ENCODE results near the gene MYADM.
"Not testable (repeated sequence)": the region's sequence is repeated elsewhere in the genome, so short reads cannot be mapped to it uniquely, and the experiment has no call there.

Gene MYADM

DNA sequence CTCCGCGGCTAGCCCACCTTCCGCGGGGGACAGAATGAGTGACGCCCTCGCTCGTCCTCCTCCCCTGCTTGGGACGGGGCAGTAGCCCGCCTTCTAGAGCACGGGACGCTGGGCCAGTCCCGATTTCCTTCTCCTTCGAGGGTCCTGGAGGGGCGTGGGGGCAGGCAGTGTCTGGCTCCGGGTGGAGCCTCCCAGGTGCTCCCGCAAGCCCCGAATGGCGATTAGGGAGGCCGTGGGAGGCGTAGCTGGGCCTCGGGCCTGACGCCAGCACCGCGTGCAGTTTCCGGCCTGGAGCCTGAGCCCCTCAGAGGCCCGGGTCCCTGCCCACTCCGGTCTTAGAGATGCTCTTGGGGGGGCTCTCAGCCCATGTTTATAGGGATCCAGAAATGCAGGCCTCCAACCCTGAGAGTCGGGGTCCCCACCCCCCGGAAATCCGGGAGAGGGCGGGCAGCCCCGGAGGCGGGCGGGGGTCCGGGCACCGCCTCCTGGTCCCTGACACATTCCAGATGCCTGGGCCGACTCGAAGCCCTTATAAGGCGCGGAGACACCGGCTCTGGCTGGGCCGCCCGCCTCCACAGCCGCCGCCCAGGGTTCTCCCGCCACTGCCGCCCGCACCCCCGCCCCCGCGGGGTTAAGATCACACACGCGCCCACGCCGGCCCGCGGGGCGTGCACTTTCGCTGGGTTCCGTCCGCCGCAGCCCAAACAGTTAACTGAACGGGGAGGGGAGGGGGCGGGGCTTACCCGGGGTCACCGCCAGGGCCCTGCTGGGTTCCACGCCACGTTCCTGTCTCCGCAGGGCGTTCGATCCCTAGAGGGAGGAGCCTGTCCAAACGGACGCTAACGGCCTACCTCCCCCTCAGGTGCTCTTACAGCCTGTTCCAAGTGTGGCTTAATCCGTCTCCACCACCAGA, 1.5 kb downstream of the MYADM start:
- DNase-seq (ENCODE audit: low spot score), result peak; percentile 91

DNA sequence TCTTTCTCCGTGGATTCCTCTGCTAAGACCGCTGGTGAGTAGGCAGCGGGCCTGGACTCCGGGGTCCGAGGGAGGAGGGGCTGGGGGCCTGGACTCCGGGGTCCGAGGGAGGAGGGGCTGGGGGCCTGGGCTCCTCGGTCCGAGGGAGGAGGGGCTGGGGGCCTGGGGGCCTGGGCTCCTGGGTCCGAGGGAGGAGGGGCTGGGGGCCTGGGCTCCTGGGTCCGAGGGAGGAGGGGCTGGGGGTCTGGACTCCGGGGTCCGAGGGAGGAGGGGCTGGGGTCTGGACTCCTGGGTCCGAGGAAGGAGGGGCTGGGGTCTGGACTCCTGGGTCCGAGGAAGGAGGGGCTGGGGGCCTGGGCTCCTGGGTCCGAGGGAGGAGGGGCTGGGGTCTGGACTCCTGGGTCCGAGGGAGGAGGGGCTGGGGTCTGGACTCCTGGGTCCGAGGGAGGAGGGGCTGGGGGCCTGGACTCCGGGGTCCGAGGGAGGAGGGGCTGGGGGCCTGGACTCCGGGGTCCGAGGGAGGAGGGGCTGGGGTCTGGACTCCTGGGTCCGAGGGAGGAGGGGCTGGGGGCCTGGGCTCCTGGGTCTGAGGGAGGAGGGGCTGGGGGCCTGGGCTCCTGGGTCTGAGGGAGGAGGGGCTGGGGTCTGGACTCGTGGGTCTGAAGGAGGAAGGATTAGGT, 2.3 kb downstream of the MYADM start:
- DNase-seq (ENCODE audit: low spot score), result not testable (repeated sequence)

DNA sequence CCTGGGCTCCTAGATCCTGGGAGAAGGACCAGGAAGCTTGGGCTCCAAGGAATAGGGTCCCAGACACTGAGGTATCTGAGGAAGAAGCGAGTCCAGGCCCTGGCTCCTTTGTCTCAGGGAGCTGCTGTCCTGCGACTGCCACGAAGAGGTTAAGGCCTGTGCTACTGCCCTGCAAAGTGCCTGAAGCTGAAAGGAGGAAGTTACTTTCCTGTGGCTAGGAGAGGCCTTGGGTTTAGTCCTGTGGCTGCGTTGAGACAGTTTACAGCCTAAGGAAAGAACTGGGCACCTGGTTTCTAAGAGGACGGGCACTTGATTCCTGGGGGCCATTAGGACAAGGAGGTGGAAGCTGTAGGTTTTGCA, 2.8 kb downstream of the MYADM start:
- no peak for DNase-seq (ENCODE audit: low spot score)

DNA sequence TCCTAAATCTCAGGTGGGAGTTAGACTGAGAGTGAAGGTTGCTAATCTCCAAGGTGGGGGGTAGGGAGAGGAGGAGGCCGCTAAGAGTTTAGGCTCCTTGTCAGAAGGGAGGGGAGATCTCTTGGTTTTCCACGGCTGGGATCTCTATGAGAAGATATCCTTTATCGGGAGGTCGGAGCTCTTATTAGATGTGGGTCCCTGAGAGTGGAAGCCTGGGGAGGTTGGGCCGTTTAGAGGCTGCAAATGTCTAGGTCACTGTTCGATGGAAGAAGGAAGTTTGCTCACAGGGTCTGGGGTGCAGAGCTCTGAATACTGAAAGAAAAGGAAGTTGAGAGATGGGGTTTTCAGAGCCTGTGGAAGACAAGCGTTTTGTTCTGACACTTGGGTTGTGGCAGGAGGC, 3.8 kb downstream of the MYADM start:
- no peak for DNase-seq (ENCODE audit: low spot score)

DNA sequence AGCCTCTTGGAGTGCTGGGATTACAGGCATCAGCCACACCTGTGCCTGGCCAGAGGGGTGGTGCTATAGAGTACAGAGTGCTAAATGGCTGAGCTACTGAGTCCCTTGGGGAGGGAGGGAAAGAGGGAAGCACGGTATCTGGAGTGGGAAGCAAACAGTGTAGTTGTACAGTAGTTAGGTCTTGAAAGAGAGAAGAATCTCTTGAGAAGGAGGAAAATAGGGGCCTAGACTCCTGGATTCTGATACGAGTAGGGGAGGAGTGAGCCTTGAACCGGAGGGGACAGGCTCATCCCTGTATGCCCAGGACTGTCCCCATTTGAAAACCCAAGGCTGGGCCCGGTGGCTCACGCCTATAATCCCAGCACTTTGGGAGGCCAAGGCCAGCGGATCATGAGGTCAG, 5.1 kb downstream of the MYADM start:
- DNase-seq (ENCODE audit: low spot score), result no peak

DNA sequence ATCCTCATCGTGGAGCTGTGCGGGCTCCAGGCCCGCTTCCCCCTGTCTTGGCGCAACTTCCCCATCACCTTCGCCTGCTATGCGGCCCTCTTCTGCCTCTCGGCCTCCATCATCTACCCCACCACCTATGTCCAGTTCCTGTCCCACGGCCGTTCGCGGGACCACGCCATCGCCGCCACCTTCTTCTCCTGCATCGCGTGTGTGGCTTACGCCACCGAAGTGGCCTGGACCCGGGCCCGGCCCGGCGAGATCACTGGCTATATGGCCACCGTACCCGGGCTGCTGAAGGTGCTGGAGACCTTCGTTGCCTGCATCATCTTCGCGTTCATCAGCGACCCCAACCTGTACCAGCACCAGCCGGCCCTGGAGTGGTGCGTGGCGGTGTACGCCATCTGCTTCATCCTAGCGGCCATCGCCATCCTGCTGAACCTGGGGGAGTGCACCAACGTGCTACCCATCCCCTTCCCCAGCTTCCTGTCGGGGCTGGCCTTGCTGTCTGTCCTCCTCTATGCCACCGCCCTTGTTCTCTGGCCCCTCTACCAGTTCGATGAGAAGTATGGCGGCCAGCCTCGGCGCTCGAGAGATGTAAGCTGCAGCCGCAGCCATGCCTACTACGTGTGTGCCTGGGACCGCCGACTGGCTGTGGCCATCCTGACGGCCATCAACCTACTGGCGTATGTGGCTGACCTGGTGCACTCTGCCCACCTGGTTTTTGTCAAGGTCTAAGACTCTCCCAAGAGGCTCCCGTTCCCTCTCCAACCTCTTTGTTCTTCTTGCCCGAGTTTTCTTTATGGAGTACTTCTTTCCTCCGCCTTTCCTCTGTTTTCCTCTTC, 6.3 kb downstream of the MYADM start:
- DNase-seq (ENCODE audit: low spot score), result no peak

DNA sequence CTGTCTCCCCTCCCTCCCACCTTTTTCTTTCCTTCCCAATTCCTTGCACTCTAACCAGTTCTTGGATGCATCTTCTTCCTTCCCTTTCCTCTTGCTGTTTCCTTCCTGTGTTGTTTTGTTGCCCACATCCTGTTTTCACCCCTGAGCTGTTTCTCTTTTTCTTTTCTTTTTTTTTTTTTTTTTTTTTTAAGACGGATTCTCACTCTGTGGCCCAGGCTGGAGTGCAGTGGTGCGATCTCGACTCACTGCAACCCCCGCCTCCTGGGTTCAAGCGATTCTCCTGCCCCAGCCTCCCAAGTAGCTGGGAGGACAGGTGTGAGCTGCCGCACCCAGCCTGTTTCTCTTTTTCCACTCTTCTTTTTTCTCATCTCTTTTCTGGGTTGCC, 6.9 kb downstream of the MYADM start:
- no peak for DNase-seq (ENCODE audit: low spot score)

DNA sequence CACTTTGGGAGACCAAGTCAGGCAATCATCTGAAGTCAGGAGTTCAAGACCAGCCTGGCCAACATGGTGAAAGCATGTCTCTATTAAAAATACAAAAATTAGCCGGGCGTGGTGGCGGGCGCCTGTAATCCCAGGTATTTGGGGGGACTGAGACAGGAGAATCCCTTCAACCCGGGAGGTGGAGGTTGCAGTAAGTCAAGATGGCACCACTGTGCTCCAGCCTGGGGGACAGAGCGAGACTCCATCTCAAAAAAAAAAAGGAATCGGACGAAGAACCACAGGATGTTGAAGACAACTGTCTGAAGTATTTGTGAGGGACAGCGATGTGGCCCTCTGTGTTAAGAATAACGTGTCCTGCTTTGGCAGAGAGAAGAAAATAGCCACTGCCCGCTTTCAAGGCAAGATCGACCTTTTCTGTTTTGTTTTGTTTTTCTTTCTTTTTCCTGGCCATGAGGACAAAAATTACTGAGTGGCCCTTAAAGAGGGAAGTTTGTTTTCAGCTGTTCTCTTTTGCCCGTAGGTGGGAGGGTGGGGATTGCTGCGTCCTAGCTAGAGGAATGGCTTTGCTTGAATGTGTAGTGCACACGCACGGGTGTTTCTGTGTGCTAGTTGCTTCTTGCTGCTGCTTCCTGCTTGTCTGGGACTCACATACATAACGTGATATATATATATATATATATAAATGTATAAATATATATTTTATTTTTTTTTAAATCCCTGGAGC, 8.1 kb downstream of the MYADM start:
- DNase-seq (ENCODE audit: low spot score), result no peak

DNA sequence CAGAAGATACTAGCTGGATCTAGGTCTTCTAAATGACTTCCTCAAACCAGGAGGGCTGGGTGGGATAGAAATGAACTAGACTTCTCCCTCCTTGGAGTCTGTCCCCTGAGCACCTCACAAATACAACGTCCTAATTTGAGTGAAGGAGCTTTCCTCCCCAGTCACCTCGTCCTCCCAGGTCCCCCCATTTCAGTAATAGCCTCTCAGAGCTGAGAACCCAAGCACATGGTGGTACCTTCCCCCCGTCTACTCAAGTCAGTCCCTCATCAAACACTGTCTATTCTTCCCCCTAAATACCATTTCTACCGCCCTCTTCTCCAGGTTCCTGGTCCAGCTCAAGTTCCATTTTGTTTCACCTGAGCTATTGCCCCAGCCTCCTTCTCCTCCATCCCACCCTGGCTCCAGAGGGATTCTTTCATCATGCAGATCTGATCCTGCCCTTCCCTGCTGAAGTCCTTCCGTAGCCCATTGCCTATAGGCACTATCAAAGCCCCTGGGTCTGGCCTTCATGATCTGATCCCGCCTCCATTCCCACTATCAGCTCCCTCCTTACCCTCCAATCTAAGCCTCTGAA, 9.1 kb downstream of the MYADM start:
- no peak for DNase-seq (ENCODE audit: low spot score)

DNA sequence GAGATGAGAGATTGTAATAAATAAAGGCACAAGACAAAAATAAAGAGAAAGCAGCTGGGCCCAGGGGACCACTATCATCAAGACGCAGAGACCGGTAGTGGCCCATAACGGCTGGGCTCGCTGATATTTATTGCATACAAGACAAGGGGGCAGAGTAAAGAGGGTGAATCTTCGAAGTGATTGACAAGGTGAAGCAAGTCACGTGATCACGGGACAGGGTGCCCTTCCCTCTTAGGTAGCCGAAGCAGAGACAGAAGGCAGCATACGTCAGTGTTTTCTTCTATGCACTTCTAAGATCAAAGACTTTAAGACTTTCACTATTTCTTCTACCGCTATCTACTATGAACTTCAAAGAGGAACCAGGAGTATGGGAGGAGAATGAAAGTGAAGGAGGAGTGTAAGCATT, 9.7 kb downstream of the MYADM start:
- peak; percentile 60 for DNase-seq (ENCODE audit: low spot score)

DNA sequence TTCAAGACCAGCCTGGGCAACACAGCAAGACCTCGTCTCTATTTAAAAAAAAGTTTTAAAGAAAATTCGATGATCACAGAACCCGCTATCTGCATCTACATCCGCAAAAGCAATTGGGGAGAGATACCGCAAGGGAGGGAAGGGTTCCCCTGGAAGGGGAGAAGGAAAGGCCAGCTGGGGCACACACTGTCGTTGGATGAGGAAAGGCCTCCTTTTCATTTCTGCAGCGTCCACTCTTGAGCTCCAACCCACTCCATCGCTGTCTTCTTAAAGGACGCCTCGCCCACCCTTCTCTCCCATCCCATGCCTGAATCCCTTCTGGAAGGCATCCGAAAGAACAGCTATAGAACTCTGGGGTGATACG, 11.1 kb downstream of the MYADM start:
- no peak for DNase-seq (ENCODE audit: low spot score)

DNA sequence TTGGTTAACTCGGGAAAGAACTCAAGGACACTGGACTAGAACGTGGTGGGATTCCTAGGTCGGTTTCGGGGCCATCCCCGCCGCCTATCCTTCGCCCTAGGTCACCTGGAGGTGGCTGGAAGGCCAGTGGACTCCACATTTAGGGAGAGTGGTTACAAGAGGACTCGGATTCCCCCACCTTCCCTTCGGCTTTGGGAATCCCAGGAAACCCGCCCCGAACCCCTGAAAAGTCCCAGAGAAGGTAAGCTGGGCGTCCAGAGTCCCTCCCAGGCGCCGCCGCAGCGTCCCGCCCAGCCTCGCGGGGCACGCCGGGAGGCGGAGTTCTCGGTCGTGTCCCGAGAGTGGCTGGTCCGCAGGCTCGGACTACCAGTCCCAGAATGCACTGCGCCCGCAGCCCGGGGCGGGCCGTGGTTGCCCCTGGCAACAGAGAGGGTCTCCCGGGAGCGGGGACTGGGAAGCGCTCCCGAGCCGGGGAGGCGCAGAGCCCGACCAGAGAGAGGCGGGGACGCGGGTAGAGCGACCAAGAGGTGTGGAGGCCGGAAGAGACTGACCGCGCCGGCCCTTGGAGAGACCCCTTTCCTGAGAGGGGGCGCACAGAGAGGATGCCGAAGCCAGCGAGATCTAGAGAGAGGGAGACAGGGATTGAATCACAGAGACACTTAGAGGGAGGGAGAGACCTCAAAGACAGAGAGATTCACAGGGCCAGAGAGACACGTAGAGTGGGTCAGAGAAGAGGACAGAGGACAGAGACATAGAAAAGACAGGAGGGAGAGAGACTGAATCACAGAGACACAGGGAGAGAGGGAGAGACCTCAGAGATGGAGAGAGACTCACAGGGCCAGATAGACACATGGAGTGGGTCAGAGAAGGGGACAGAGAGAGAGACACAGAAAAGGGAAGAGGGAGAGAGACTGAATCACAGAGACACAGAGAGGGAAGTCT, 11.7 kb downstream of the MYADM start:
- peak; percentile 93 for DNase-seq (ENCODE audit: low spot score)

DNA sequence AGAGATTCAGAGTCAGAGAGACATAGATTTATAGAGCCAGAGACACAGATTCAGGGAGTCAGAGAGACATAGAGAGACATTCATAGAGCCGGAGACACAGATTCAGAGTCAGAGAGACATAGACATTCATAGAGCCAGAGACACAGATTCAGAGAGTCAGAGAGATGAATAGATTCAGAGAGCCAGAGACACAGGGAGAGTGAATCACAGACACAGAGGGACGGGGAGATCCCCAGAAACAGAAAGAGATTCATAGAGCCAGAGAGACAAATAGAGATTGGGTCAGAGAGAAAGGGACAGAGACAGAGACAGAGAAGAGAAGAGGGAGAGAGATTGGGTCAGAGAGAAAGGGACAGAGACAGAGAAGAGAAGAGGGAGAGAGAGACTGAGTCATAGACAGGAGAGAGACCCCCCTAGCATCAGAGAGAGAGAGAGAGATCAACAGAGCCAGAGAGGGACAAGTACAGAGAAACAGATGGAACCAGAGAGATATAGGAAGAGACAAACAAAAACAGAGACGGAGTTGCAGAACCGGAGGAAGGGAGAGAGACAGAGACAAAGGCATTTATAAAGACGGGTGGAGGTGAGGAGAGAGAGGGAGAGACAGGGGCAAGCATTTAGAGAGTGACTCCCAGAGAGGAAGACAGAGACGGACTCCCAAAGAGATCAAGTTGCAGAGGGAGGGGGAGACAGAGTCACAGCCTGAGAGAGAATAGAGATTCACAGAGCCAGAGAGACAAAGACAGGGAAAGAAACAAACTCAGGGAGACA, 13.2 kb downstream of the MYADM start:
- no peak for DNase-seq (ENCODE audit: low spot score)

DNA sequence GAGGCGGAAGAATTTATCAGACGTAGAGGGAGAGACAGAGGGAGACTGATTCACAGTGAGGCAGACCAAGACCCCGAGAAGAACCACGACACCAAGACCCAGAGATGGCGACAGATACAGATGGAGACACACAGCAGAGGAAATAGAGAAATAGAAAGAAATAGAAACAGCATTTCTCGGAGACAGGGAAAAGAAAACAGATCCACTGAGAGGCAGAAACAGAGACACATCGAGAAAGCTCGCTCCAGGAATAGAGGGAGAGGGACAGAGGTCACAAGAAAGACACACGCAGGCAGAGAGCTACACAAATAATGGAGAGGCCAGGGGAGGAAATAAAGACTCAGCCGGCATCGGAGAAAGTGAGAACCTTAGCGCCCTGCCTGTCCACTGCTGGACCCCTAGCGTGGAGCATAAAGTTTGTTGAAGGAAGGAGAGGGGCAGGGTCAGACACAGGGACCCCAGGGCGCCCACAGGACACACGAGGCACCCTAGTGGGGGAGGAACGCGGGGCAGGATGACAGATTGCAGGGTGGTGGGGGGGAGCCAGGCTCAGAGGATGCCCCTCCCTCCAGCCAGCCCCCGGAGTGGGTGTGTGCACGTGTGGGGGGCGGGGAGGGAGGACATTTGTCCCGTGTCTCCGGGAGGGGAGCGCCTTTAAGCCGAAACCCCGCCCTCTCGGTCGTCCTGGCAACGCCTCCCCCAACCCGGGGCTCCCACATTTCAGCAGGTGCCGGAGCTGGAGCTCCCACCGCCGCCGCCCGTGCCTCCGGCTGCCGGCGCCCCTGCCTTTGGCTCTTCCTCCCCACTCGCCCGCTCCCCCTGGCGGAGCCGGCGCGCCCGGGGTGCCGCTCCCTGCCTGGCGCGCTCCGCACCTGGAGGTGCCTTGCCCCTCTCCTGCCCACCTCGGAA, 14.1 kb downstream of the MYADM start, which contains the start of gene PRKCG:
PRKCG (plus strand) TSS at position 716 of the 909 bp plus-strand sequence. CDS start 298 bp downstream, outside the sequence.
- peak; percentile 77 for DNase-seq (ENCODE audit: low spot score)

DNA sequence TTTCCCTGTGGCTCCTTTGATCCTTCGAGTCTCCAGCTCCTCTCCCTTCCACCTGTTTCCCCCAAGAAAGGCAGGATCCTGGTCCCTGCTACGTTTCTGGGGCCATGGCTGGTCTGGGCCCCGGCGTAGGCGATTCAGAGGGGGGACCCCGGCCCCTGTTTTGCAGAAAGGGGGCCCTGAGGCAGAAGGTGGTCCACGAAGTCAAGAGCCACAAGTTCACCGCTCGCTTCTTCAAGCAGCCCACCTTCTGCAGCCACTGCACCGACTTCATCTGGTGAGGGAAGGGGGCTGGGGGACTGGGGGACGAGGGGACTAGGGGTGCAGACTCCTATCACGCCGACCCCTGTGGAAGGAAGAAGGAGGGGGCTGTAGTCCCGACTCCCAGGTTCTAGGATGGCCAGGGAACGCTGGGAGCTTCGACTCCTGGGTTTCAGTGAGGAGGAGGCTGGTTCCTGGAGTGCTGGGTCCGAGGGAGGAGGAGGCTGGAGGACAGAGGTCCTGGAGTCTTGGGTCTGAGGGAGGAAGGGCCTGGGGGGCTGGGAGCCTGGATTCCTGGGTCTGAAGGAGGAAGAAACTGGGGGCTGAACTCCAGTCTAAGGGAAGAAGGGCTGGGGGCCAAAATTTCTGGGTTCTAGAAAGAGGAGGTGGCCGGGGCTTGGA, 14.8 kb downstream of the MYADM start:
- DNase-seq (ENCODE audit: low spot score), result no peak

DNA sequence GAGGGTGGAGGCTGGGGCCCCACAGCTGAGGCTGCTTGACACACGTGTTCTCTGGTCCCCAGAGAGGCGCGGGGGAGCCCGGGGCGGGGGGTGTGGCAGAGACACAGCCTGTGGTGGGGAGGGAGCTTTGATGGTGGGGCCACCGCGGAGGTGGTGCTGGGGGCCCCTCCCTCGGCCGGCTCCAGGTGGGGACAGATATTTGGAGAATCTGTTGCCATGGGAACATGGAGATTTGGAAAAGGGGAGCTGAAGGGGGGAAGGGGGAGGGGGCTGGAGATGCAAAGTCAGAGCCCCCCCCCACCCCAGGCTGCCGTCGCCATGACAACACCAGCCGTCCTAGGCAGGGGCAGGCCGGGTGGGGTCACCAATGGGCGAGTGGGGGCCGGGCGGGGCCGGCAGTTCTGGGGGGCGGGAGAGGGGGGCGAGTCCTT, 15.6 kb downstream of the MYADM start:
- no peak for DNase-seq (ENCODE audit: low spot score)

DNA sequence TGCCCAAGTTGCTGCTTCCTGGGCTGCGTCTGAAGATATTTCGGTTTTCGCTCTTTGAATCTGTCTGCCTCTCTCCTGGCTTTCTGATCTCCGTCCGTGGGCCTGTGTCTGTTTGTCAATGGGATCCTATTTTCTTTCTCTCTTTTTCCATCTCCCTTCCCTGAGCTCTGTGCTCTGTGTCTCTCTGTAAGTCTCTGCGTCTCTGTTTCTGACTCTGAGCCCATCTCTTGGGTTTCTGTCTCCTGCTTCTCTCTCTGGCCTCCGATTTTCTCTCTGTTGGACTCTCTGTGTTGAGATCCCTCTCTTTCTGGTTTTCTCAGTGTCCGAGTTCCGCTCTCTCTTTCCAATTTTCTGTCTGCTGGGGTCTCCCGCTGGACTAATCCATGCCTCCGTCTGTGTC, 16.1 kb downstream of the MYADM start:
- no peak for DNase-seq (ENCODE audit: low spot score)

DNA sequence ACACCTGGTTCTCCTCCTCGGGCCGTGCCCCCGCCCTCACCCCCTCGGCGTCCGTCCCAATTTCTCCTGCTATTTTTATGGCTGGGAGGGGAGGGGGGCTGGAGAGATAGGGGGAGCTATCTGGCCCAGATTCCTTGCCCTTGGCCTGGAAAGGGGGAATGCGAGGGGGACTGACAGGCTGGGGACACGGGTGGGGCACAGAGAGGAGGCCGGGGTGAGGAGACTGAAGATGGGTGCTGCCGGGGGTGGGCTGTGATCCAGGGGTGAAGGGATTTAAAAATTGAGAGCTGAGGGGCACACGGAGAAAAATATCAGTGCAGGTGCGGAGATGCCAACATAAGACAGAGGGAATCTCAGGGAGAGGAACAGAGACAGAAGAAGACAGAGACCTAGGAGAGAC, 16.6 kb downstream of the MYADM start:
- no peak for DNase-seq (ENCODE audit: low spot score)

Data from SW480 (cell line).